LNCAP (cell line): ENCODE results near the gene COA6.

Source experiments
- CTCF ChIP-seq: fragments of 450-650 bp; IDR thresholded peaks from 2 replicates; pipeline ENCODE4 v1.5.1; 2017; ENCODE audit warnings: mild to moderate bottlenecking

The COA6 gene

DNA sequence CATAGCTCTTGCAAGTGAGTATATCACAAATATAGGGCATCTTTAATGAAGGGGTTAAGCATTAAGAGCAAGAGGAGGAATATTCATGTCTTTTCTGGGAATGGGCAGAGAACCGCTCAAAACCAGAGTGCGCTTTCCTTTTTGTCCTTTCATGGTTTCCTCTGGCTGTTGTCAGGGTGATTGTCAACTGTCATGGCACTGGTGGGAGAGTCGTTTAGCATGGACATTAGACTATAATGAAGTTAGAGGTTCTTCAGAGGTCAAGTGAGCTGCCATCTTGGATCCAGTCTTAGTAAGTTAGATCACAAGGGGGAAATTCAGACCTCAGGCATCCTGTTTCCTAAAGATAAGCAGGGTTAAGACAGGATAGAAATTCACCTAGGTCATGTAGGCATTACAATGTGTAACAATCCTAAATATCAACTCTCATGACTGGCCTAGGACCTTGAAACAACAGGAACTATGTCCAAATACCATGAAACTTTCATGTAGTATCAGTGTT lies 12.1 kb upstream of the COA6 start:
- no peak for TF ChIP-seq CTCF

GRCh38 chr1:234362558-234362957 lies 10.7 kb upstream of the COA6 start:
- no peak for TF ChIP-seq CTCF

GRCh38 chr1:234368320-234369032 lies 4.8 kb upstream of the COA6 start:
- no peak for TF ChIP-seq CTCF

GRCh38 chr1:234369033-234369430 lies 4.2 kb upstream of the COA6 start:
- no peak for TF ChIP-seq CTCF

DNA sequence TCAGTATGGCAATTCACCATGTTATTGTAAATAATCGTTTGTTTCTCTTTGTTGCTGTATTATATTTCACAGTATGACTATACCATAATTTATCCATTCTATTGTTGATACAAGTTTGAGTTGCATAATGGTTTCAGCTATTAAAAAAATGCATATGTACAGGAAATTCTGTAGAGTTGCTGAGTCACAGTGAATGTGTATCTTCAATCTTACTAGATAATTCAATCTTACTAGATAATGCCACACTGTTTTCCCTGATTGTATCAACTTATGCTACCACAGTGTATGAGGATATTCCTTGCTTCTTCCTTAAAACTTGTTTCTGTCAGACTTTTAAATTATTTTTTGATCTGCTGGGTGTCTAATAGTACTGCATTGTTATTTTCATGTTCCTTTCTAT lies 3.5 kb upstream of the COA6 start:
- TF ChIP-seq CTCF, result no peak

DNA sequence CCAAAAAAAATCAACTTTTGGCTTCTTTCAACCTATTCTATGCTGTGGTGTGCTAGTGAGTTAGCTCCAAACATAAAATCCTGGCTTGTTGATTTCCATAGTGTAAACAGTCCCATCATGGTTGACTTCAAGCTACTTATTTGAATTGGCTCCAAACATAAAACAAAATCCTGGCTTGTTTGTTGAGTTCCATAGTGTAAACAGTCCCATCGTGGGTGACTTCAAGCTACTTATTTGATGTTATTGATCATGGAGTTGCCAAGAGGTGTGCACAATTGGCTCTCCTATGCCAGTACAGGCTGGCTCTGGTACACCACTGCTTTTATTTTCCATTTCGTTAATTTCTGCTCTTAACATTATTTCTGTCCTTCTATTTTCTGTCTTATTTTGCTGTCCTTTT lies 1.8 kb upstream of the COA6 start:
- TF ChIP-seq CTCF, result no peak

GRCh38 chr1:234372011-234372757 lies 1.1 kb upstream of the COA6 start:
- TF ChIP-seq CTCF, result no peak
